Measurements from ENCODE around the gene HOOK2. TPM values are rescaled to one million over a fixed set of nuclear protein-coding genes. Genes with fewer than 3 reads are reported as not detected.

HOOK2 gene
- total and polyA plus RNA-seq, 2 of the 13 experiments (the other 11 are each of a cell fraction or from before 2014, with no cell fraction given): 9.2 to 12.9 TPM

DNA sequence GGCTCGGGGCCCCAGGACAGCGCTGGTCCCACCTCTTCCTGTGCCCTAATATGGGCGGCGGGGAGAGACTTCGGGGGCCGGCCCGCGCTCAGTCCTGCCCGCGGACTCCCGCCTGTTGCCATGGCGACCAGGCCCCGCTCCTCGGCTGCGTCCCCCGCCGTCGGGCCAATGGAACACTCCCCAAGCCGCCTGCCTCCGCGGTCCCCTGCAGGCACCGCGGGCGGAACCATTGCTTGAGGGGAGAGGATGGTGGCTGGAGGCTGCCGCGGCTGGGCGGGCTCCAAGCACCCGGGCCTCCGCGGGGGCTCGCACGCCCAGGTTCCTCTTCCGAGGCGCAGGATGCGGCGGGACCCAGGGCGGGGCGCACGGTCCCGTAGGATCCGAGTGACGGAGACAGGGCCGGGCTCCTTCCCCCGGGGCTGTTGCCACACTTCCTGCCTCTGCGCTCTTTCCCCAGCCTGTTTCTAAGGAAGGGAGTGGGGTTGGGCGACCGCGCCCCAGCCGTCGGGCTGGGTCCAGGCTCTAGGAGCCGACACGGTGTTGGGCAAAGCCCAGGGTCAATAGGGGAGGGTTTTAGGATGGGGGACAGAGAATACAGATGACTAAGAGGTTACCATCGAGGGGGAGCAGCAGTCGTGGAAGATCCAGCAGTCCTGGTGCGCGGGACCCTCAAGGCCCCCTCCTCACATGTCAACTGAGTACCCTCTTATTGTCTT lies 14.7 kb upstream of the HOOK2 start (continued):
- TF ChIP-seq, protein P1, sequence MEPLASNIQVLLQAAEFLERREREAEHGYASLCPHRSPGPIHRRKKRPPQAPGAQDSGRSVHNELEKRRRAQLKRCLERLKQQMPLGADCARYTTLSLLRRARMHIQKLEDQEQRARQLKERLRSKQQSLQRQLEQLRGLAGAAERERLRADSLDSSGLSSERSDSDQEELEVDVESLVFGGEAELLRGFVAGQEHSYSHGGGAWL (CRISPR knock-in tag; IDR thresholded peaks at IDR 0.05): peak; percentile 57; the same call in 1 of the 2 replicates
- TF ChIP-seq, protein P2, sequence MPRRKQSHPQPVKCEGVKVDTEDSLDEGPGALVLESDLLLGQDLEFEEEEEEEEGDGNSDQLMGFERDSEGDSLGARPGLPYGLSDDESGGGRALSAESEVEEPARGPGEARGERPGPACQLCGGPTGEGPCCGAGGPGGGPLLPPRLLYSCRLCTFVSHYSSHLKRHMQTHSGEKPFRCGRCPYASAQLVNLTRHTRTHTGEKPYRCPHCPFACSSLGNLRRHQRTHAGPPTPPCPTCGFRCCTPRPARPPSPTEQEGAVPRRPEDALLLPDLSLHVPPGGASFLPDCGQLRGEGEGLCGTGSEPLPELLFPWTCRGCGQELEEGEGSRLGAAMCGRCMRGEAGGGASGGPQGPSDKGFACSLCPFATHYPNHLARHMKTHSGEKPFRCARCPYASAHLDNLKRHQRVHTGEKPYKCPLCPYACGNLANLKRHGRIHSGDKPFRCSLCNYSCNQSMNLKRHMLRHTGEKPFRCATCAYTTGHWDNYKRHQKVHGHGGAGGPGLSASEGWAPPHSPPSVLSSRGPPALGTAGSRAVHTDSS (CRISPR knock-in tag; conservative IDR thresholded peaks at IDR 0.05): no peak
- TF ChIP-seq SMYD3 (CRISPR knock-in tag; IDR thresholded peaks at IDR 0.05) (no peak), ZNF839 (CRISPR knock-in tag; IDR thresholded peaks at IDR 0.05; ENCODE audit: borderline replicate concordance) (no peak), SMARCC2 (IDR thresholded peaks at IDR 0.05) (no peak), SRSF1 (optimal IDR thresholded peaks at IDR 0.05; ENCODE audit: low read depth, low read length) (peak; percentile 45), ZZZ3 (CRISPR knock-in tag; IDR thresholded peaks at IDR 0.05; ENCODE audit: borderline replicate concordance) (no peak), EZH2 (conservative IDR thresholded peaks at IDR 0.05; ENCODE audit: low read depth, low read length) (no peak), SAFB2 (CRISPR knock-in tag; IDR thresholded peaks at IDR 0.05; ENCODE audit: borderline replicate concordance, low read depth) (no peak), CHCHD3 (CRISPR knock-in tag; IDR thresholded peaks at IDR 0.05) (0 out of 2 replicates have a peak, but pooled peaks have one; percentile 25), ZFP62 (CRISPR knock-in tag; IDR thresholded peaks at IDR 0.05) (no peak), TOPORS (CRISPR knock-in tag; IDR thresholded peaks at IDR 0.05) (no peak)
- TF ChIP-seq, protein P3, sequence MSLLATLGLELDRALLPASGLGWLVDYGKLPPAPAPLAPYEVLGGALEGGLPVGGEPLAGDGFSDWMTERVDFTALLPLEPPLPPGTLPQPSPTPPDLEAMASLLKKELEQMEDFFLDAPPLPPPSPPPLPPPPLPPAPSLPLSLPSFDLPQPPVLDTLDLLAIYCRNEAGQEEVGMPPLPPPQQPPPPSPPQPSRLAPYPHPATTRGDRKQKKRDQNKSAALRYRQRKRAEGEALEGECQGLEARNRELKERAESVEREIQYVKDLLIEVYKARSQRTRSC (CRISPR knock-in tag; IDR thresholded peaks at IDR 0.05; ENCODE audit: low read depth): no peak
- TF ChIP-seq, protein P4, sequence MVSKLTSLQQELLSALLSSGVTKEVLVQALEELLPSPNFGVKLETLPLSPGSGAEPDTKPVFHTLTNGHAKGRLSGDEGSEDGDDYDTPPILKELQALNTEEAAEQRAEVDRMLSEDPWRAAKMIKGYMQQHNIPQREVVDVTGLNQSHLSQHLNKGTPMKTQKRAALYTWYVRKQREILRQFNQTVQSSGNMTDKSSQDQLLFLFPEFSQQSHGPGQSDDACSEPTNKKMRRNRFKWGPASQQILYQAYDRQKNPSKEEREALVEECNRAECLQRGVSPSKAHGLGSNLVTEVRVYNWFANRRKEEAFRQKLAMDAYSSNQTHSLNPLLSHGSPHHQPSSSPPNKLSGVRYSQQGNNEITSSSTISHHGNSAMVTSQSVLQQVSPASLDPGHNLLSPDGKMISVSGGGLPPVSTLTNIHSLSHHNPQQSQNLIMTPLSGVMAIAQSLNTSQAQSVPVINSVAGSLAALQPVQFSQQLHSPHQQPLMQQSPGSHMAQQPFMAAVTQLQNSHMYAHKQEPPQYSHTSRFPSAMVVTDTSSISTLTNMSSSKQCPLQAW (CRISPR knock-in tag; IDR thresholded peaks at IDR 0.05): peak; percentile 54; the same call in 1 of the 2 replicates
- TF ChIP-seq, protein P5, sequence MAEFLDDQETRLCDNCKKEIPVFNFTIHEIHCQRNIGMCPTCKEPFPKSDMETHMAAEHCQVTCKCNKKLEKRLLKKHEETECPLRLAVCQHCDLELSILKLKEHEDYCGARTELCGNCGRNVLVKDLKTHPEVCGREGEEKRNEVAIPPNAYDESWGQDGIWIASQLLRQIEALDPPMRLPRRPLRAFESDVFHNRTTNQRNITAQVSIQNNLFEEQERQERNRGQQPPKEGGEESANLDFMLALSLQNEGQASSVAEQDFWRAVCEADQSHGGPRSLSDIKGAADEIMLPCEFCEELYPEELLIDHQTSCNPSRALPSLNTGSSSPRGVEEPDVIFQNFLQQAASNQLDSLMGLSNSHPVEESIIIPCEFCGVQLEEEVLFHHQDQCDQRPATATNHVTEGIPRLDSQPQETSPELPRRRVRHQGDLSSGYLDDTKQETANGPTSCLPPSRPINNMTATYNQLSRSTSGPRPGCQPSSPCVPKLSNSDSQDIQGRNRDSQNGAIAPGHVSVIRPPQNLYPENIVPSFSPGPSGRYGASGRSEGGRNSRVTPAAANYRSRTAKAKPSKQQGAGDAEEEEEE (CRISPR knock-in tag; IDR thresholded peaks at IDR 0.05; ENCODE audit: borderline replicate concordance): no peak
- TF ChIP-seq, protein P6, sequence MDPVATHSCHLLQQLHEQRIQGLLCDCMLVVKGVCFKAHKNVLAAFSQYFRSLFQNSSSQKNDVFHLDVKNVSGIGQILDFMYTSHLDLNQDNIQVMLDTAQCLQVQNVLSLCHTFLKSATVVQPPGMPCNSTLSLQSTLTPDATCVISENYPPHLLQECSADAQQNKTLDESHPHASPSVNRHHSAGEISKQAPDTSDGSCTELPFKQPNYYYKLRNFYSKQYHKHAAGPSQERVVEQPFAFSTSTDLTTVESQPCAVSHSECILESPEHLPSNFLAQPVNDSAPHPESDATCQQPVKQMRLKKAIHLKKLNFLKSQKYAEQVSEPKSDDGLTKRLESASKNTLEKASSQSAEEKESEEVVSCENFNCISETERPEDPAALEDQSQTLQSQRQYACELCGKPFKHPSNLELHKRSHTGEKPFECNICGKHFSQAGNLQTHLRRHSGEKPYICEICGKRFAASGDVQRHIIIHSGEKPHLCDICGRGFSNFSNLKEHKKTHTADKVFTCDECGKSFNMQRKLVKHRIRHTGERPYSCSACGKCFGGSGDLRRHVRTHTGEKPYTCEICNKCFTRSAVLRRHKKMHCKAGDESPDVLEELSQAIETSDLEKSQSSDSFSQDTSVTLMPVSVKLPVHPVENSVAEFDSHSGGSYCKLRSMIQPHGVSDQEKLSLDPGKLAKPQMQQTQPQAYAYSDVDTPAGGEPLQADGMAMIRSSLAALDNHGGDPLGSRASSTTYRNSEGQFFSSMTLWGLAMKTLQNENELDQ (CRISPR knock-in tag; IDR thresholded peaks at IDR 0.05; ENCODE audit: borderline replicate concordance): no peak
- TF ChIP-seq, protein P7, sequence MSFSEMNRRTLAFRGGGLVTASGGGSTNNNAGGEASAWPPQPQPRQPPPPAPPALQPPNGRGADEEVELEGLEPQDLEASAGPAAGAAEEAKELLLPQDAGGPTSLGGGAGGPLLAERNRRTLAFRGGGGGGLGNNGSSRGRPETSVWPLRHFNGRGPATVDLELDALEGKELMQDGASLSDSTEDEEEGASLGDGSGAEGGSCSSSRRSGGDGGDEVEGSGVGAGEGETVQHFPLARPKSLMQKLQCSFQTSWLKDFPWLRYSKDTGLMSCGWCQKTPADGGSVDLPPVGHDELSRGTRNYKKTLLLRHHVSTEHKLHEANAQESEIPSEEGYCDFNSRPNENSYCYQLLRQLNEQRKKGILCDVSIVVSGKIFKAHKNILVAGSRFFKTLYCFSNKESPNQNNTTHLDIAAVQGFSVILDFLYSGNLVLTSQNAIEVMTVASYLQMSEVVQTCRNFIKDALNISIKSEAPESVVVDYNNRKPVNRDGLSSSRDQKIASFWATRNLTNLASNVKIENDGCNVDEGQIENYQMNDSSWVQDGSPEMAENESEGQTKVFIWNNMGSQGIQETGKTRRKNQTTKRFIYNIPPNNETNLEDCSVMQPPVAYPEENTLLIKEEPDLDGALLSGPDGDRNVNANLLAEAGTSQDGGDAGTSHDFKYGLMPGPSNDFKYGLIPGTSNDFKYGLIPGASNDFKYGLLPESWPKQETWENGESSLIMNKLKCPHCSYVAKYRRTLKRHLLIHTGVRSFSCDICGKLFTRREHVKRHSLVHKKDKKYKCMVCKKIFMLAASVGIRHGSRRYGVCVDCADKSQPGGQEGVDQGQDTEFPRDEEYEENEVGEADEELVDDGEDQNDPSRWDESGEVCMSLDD (CRISPR knock-in tag; IDR thresholded peaks at IDR 0.05; ENCODE audit: borderline replicate concordance): no peak; the same call in 1 of the 2 replicates

Measured in HepG2 (cell line).